AG09309 (cell line): Measurements from ENCODE around the gene NTRK1.

Experiments
- DNase-seq: peaks from one replicate; pipeline ENCODE4 v3.0.0-alpha.2; 2010; ENCODE audit warnings: low read depth
- H3K4me3 ChIP-seq: 2 replicates; pipeline ENCODE4 v1.5.1; 2011; ENCODE audit warnings: mild to moderate bottlenecking, low read depth, low read length, moderate library complexity; ENCODE audit not compliant: control insufficient read depth
- CTCF ChIP-seq: IDR thresholded peaks from 2 replicates; pipeline ENCODE4 v1.5.1; 2011; ENCODE audit warnings: mild to moderate bottlenecking, low read depth, low read length, inconsistent platforms; ENCODE audit not compliant: insufficient read depth, control insufficient read depth; ENCODE audit errors: missing control alignments

Gene NTRK1

GRCh38 chr1:156901966-156902915 is 41.6 kb downstream of the NTRK1 start:
- no peak for TF ChIP-seq CTCF
- DNase-seq = no peak
- H3K4me3 ChIP-seq = no peak overlapping the region

- H3K4me3 ChIP-seq = no peak overlapping the region
- no peak for TF ChIP-seq CTCF
- no peak for DNase-seq
Observed at GRCh38 chr1:156903328-156904091, 42.8 kb downstream of the NTRK1 start.

- H3K4me3 ChIP-seq = no peak overlapping the region
- DNase-seq = no peak
- no peak for TF ChIP-seq CTCF
Observed at GRCh38 chr1:156904187-156904959, 43.7 kb downstream of the NTRK1 start.

- TF ChIP-seq CTCF = no peak
- DNase-seq = no peak
- H3K4me3 ChIP-seq = no peak overlapping the region
Observed at GRCh38 chr1:156905176-156905575, 44.5 kb downstream of the NTRK1 start.

DNA sequence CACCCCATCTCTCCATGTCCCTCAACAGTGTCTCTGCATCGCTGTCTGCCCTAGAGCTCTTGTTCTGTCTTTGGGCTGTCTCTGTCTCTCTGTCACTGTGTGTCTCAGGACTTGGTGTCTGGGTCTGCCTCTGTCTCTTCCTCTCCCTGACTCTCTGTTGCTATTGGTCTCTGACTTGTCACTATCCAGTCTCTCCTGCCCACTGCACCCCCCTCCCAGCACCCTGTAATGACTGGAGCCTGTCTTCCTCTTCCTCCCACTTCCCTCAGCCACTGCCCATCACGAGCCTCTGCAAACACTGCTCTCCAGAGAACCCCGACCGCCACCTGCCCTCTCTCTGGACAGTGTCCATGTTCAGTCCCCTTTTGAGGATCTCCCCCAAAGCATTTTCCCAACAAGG is 45.0 kb downstream of the NTRK1 start:
- TF ChIP-seq CTCF = no peak
- H3K4me3 ChIP-seq = no peak overlapping the region
- no peak for DNase-seq

- no peak overlapping the region for H3K4me3 ChIP-seq
- no peak for DNase-seq
- no peak for TF ChIP-seq CTCF
Observed at GRCh38 chr1:156906206-156906906, 45.7 kb downstream of the NTRK1 start.
